IMR-90 (cell line): ENCODE data around the gene DCLK1. TPM values are rescaled to one million over a fixed set of nuclear protein-coding genes. Genes with fewer than 3 reads are reported as not detected.

Experiments
- ATAC-seq: fragments of 200-7000 bp; cut with Tn5 transposase; 2 replicates; pipeline ENCODE4 v1.9.1; 2020; ENCODE audit warnings: low read depth, mild to moderate bottlenecking, moderate library complexity
- BruUV-seq: library from RNA; stranded (reverse); fragments of 400-500 nt; replicated peaks from 2 replicates; lab custom pipeline; 2021; lab: Mats Ljungman, UMichigan
- CTCF ChIA-PET: fragments of 300-600 bp; formaldehyde crosslinking; extraction: SDS; loops from one replicate; lab custom pipeline; 2021; ENCODE audit warnings: antibody characterized with exemption; lab: Yijun Ruan, JAX
- POLR2A ChIA-PET: fragments of 300-600 bp; sonication (Branson Sonifier 250); formaldehyde crosslinking; loops from one replicate; lab custom pipeline; 2022; ENCODE audit warnings: antibody characterized with exemption; ENCODE audit not compliant: unreplicated experiment; lab: Charles Lee
- DNase-seq: peaks from one replicate; pipeline ENCODE4 v3.0.0; 2013
- H2AFZ ChIP-seq: replicated peaks from 2 replicates; pipeline ENCODE3; 2013; ENCODE audit warnings: low read length, mild to moderate bottlenecking; ENCODE audit not compliant: poor library complexity
- H2AK5ac ChIP-seq: 2 replicates; pipeline ENCODE4 v1.6.1; 2013; ENCODE audit warnings: low read depth, low read length, inconsistent platforms
- H2AK9ac ChIP-seq: replicated peaks from 2 replicates; pipeline ENCODE3; 2013; ENCODE audit warnings: mild to moderate bottlenecking, low read depth, low read length, moderate library complexity; ENCODE audit not compliant: poor library complexity
- H2BK120ac ChIP-seq: 2 replicates; pipeline ENCODE4 v1.6.1; 2013; ENCODE audit warnings: low read depth, low read length, inconsistent platforms
- H2BK15ac ChIP-seq: 3 replicates; pipeline ENCODE4 v1.6.1; 2013; ENCODE audit warnings: low read depth, low read length, inconsistent platforms
- H2BK20ac ChIP-seq: 2 replicates; pipeline ENCODE4 v1.6.1; 2013; ENCODE audit warnings: low read depth, mild to moderate bottlenecking, inconsistent platforms, low read length, moderate library complexity
- H2BK5ac ChIP-seq: 2 replicates; pipeline ENCODE4 v1.6.1; 2013; ENCODE audit warnings: mild to moderate bottlenecking, low read depth, low read length, inconsistent platforms; ENCODE audit not compliant: poor library complexity, severe bottlenecking
- H3K14ac ChIP-seq: replicated peaks from 2 replicates; pipeline ENCODE4 v1.6.1; 2013; ENCODE audit warnings: low read depth, low read length, inconsistent platforms
- H3K18ac ChIP-seq: 2 replicates; pipeline ENCODE4 v1.6.1; 2013; ENCODE audit warnings: low read depth, low read length, control low read depth
- H3K23ac ChIP-seq: 2 replicates; pipeline ENCODE4 v1.6.1; 2013; ENCODE audit warnings: low read depth, low read length, inconsistent platforms
- H3K27ac ChIP-seq: 2 replicates; pipeline ENCODE4 v1.5.1; 2013; ENCODE audit warnings: mild to moderate bottlenecking, control low read depth, low read length; ENCODE audit not compliant: insufficient read depth
- H3K27me3 ChIP-seq: 2 replicates; pipeline ENCODE4 v1.6.1; 2013; ENCODE audit warnings: low read length; ENCODE audit not compliant: control insufficient read depth, insufficient read depth
- H3K36me3 ChIP-seq: 2 replicates; pipeline ENCODE4 v1.6.1; 2013; ENCODE audit warnings: low read length, mixed read lengths; ENCODE audit not compliant: control insufficient read depth, insufficient read depth
- H3K4ac ChIP-seq: 2 replicates; pipeline ENCODE4 v1.6.1; 2013; ENCODE audit warnings: low read depth, low read length, inconsistent platforms
- H3K4me1 ChIP-seq: 2 replicates; pipeline ENCODE4 v1.6.1; 2013; ENCODE audit warnings: low read length, mixed read lengths; ENCODE audit not compliant: control insufficient read depth, insufficient read depth
- H3K4me2 ChIP-seq: 2 replicates; pipeline ENCODE4 v1.6.1; 2013; ENCODE audit warnings: low read depth, mild to moderate bottlenecking, control low read depth, low read length, moderate library complexity
- H3K4me3 ChIP-seq: 2 replicates; pipeline ENCODE4 v1.5.1; 2013; ENCODE audit warnings: low read depth, mild to moderate bottlenecking, control low read depth, low read length, moderate library complexity; ENCODE audit not compliant: insufficient read depth
- H3K56ac ChIP-seq: 2 replicates; pipeline ENCODE4 v1.6.1; 2013; ENCODE audit warnings: low read length, inconsistent platforms; ENCODE audit not compliant: insufficient read depth; ENCODE audit errors: extremely low read depth
- H3K79me1 ChIP-seq, 2 experiments: 2 replicates each; pipeline ENCODE4 v1.6.1; 2013; ENCODE audit warnings: low read length in 2 of 2, inconsistent platforms in 1 of 2, low read depth in 1 of 2
- H3K9ac ChIP-seq: 2 replicates; pipeline ENCODE4 v1.6.1; 2013; ENCODE audit warnings: low read depth, low read length, control low read depth
- H3K9me1 ChIP-seq: 2 replicates; pipeline ENCODE4 v1.6.1; 2013; ENCODE audit warnings: low read length, inconsistent platforms; ENCODE audit not compliant: insufficient read depth
- H3K9me3 ChIP-seq: 2 replicates; pipeline ENCODE4 v1.6.1; 2013; ENCODE audit warnings: low read length; ENCODE audit not compliant: control insufficient read depth, insufficient read depth
- H4K20me1 ChIP-seq: 2 replicates; pipeline ENCODE4 v1.6.1; 2013; ENCODE audit warnings: low read length, inconsistent platforms; ENCODE audit not compliant: insufficient read depth
- H4K5ac ChIP-seq: 2 replicates; pipeline ENCODE4 v1.6.1; 2013; ENCODE audit warnings: mild to moderate bottlenecking, low read depth, low read length, control low read depth
- H4K8ac ChIP-seq, 2 experiments: 2 replicates each; pipeline ENCODE4 v1.6.1; 2013; ENCODE audit warnings: low read depth in 2 of 2, low read length in 2 of 2, control low read depth in 1 of 2, inconsistent platforms in 1 of 2
- H4K91ac ChIP-seq: 2 replicates; pipeline ENCODE4 v1.6.1; 2013; ENCODE audit warnings: low read depth, low read length, inconsistent platforms; ENCODE audit not compliant: insufficient read depth
- BHLHE40 ChIP-seq: fragments of 150-350 bp; IDR thresholded peaks from 2 replicates; pipeline ENCODE4 v1.6.1; 2016; ENCODE audit warnings: mild to moderate bottlenecking, low read depth, low read length
- CHD1 ChIP-seq: IDR thresholded peaks from 2 replicates; pipeline ENCODE4 v1.6.1; 2012; ENCODE audit warnings: low read depth, low read length, improper control_type of control experiment
- CTCF ChIP-seq: conservative IDR thresholded peaks from 2 replicates; pipeline ENCODE4 v1.5.1; 2012; ENCODE audit warnings: mild to moderate bottlenecking, low read depth, low read length, improper control_type of control experiment
- MAZ ChIP-seq: IDR thresholded peaks from 2 replicates; pipeline ENCODE4 v1.6.1; 2012; ENCODE audit warnings: low read depth, mild to moderate bottlenecking, low read length, improper control_type of control experiment, moderate library complexity, borderline replicate concordance
- MXI1 ChIP-seq: IDR thresholded peaks from 2 replicates; pipeline ENCODE4 v1.6.1; 2012; ENCODE audit warnings: low read depth, mild to moderate bottlenecking, low read length, moderate library complexity, borderline replicate concordance
- NFE2L2 ChIP-seq: fragments of 150-350 bp; IDR thresholded peaks from 2 replicates; pipeline ENCODE4 v1.6.1; 2016; ENCODE audit warnings: low read depth, mild to moderate bottlenecking, low read length
- RAD21 ChIP-seq: IDR thresholded peaks from 2 replicates; pipeline ENCODE4 v1.6.1; 2012; ENCODE audit warnings: low read length, improper control_type of control experiment
- RCOR1 ChIP-seq: IDR thresholded peaks from 2 replicates; pipeline ENCODE4 v1.6.1; 2012; ENCODE audit warnings: mild to moderate bottlenecking, low read length, improper control_type of control experiment; ENCODE audit not compliant: insufficient replicate concordance
- SMC3 ChIP-seq: fragments of 150-350 bp; IDR thresholded peaks from 2 replicates; pipeline ENCODE4 v1.6.1; 2016; ENCODE audit warnings: low read depth, mild to moderate bottlenecking, antibody characterized with exemption, low read length, moderate library complexity
- WGBS, 2 experiments: methylation state at CpG; one replicate each; pipeline versions ENCODE4 v1.1.5 to v1.1.7; 2013; ENCODE audit warnings: missing lambda C conversion rate in 2 of 2; ENCODE audit not compliant: insufficient read length in 1 of 2; ENCODE audit errors: extremely low coverage in 2 of 2; 5-methylcytosine and 5-hydroxymethylcytosine counted together
- dilution Hi-C: fragments of 300-500 bp; cut with HindIII; formaldehyde crosslinking; loops from one replicate; pipeline ENCODE4 v1.14.3; 2018; ENCODE audit warnings: low sequenced_read_pairs; ENCODE audit not compliant: unreplicated experiment
- in situ Hi-C: fragments of 300-500 bp; cut with MboI; formaldehyde crosslinking; loops from 3 replicates; pipeline ENCODE4 v1.14.3; 2019; ENCODE audit warnings: low sequenced_read_pairs, inconsistent platforms, mixed read lengths
- intact Hi-C: fragments of 100-400 bp; cut with micrococcal nuclease; formaldehyde crosslinking; loops from 2 replicates; pipeline ENCODE4 v1.10.0; 2022
- polyA plus RNA-seq, 3 experiments: library from polyadenylated mRNA; depleted of rRNA; stranded (reverse); fragments of >200 nt; gene quantifications; 2 replicates each; pipeline ENCODE4 v1.2.3, GENCODE V29; 2012; ENCODE audit warnings: low replicate concordance in 1 of 3
- total RNA-seq: library from RNA; depleted of rRNA; stranded (reverse); fragments of >200 nt; gene quantifications from 2 replicates; pipeline ENCODE4 v1.2.3, GENCODE V29; 2012

The DCLK1 gene
- total and polyA plus RNA-seq, 2 of the 4 experiments (the other 2 are of a cell fraction), result under 0.01 to 0.02 TPM

GRCh38 chr13:35984776-35985453 lies 146.3 kb downstream of the DCLK1 start:
- no peaks in the 10 kb centered on the region; the same call in 1 of the 2 replicates for H3K9me1 ChIP-seq
- in situ Hi-C loops (loop anchor here (5.0 to 25.0 kb wide), 2 partner anchors 282 to 752 kb away; no protein-coding TSS in a partner anchor), intact Hi-C loops (no loop called here), dilution Hi-C loops (no loop called here)
- no peak overlapping the region for H2BK20ac ChIP-seq
- H2AK5ac ChIP-seq, result no peak overlapping the region
- no peak for DNase-seq
- H3K23ac ChIP-seq, result no peak overlapping the region
- no peak overlapping the region for H2BK5ac ChIP-seq
- ChIA-PET POLR2A (no interaction called here), CTCF (no interaction called here)
- H3K4me2 ChIP-seq, result no peak overlapping the region
- no peak overlapping the region for H3K27ac ChIP-seq
- no peak overlapping the region for H2BK15ac ChIP-seq
- H4K5ac ChIP-seq, result no peak overlapping the region
- H3K79me1 ChIP-seq, result no peaks in the 10 kb centered on the region
- no peak overlapping the region for H4K8ac ChIP-seq
- no peaks in the 10 kb centered on the region for H3K36me3 ChIP-seq
- BruUV-seq, result no TSS peak
- H3K9ac ChIP-seq, result no peak overlapping the region
- no peak overlapping the region for H3K56ac ChIP-seq
- H3K9me3 ChIP-seq, result no peaks in the 10 kb centered on the region; the same call in 1 of the 2 replicates
- no peak overlapping the region for H4K91ac ChIP-seq
- H4K20me1 ChIP-seq, result no peaks in the 10 kb centered on the region
- H3K27me3 ChIP-seq, result peaks cover 10% of the 10 kb centered on the region; the same call in 1 of the 2 replicates
- H3K4me3 ChIP-seq, result no peak overlapping the region
- no peak overlapping the region for H3K14ac ChIP-seq
- no peaks in the 10 kb centered on the region for H3K4me1 ChIP-seq
- no peak overlapping the region for H3K4ac ChIP-seq
- TF ChIP-seq CTCF, result no peak
- no peak for TF ChIP-seq SMC3
- TF ChIP-seq BHLHE40, result no peak
- no peak for TF ChIP-seq MXI1
- no peak for TF ChIP-seq RCOR1
- no peak for TF ChIP-seq MAZ
- no peak for TF ChIP-seq NFE2L2
- no peak for TF ChIP-seq RAD21
- TF ChIP-seq CHD1, result no peak
- 56% methylated on average over 1 of the region's 10 CpGs; no CpG with 5 or more reads in 1 of the 2 experiments for WGBS, 2 experiments
- H3K18ac ChIP-seq, result no peak overlapping the region
- no peak overlapping the region for H2BK120ac ChIP-seq
- no peak overlapping the region for H2AFZ ChIP-seq
- no peak for ATAC-seq
- no peak overlapping the region for H2AK9ac ChIP-seq
